ENCODE results near the gene SUMO4. TPM values are rescaled to one million over a fixed set of nuclear protein-coding genes. Genes with fewer than 3 reads are reported as not detected.

SUMO4 gene
- polyA plus RNA-seq, 3 donors, result 0.22 to 0.29 (median 0.27) TPM

DNA sequence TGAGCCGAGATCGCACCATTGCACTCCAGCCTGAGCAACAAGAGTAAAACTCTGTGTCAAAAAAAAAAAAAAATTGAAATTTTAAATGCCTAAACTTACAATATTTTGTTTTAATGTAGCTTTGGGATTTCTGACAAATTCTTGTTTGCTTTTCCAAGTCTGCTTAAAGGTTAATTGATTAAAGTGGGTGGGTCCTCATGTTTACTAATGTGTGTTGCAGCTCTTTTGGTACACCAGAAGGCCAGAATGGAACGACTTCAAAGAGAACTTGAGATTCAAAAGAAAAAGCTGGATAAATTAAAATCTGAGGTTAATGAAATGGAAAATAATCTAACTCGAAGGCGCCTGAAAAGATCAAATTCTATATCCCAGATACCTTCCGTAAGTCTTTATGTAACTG, 2.7 kb upstream of the SUMO4 start:
- Mint-ChIP-seq H3K9me3 (peaks cover 0 to 1% (median 0%) of the 10 kb centered on the region in 7 donors), H3K4me3 (no peak overlapping the region), H3K27ac (no peak overlapping the region), H3K27me3 (ENCODE audit: low read depth in 3 of 3) (no peaks in the 10 kb centered on the region), H3K36me3 (peaks cover 53 to 76% of the 10 kb centered on the region in 2 donors), H3K4me1 (peaks cover 4% of the 10 kb centered on the region)
- DNase-seq, result no peak
- H3K4me2 ChIP-seq (replicated peaks; ENCODE audit: extremely low read depth, low read length, poor library complexity, severe bottlenecking), result no peak overlapping the region
- H3K79me2 ChIP-seq (ENCODE audit: insufficient read depth, low read length), result peaks cover 43% of the 10 kb centered on the region
- no peak overlapping the region for H3K9ac ChIP-seq (ENCODE audit: insufficient read depth, low read length, poor library complexity, severe bottlenecking)
- no CpG with 5 or more reads among the region's 6 CpGs for WGBS (ENCODE audit: insufficient coverage)
- H3K9me3 ChIP-seq (replicated peaks in 1 of 2; ENCODE audit: control insufficient read depth in 1 of 2, insufficient read depth in 1 of 2, low read length in 2 of 2), result no peaks in the 10 kb centered on the region
- no peak overlapping the region for H3K27ac ChIP-seq (ENCODE audit: low read depth in 1 of 2, low read length in 2 of 2)
- no peak overlapping the region for H2AFZ ChIP-seq (ENCODE audit: insufficient read depth, low read depth, low read length, poor library complexity, severe bottlenecking)
- no peaks in the 10 kb centered on the region for H3K27me3 ChIP-seq (ENCODE audit: control insufficient read depth in 2 of 2, insufficient read depth in 2 of 2, low read length in 2 of 2)
- intact Hi-C loops (cut with micrococcal nuclease), result no loop called here
- no peaks in the 10 kb centered on the region for H3K4me1 ChIP-seq (ENCODE audit: control insufficient read depth in 1 of 2, insufficient read depth in 2 of 2, low read length in 2 of 2)
- H3K4me3 ChIP-seq (replicated peaks in 1 of 3; ENCODE audit: low read depth in 2 of 3, low read length in 3 of 3), result no peak overlapping the region
- peaks cover 56 to 87% of the 10 kb centered on the region in 2 donors for H3K36me3 ChIP-seq (replicated peaks in 1 of 2; ENCODE audit: control insufficient read depth in 1 of 2, insufficient read depth in 2 of 2, low read length in 2 of 2)
- H4K20me1 ChIP-seq (ENCODE audit: insufficient read depth, low read length), result peaks cover 60% of the 10 kb centered on the region
- TF ChIP-seq, protein P1, sequence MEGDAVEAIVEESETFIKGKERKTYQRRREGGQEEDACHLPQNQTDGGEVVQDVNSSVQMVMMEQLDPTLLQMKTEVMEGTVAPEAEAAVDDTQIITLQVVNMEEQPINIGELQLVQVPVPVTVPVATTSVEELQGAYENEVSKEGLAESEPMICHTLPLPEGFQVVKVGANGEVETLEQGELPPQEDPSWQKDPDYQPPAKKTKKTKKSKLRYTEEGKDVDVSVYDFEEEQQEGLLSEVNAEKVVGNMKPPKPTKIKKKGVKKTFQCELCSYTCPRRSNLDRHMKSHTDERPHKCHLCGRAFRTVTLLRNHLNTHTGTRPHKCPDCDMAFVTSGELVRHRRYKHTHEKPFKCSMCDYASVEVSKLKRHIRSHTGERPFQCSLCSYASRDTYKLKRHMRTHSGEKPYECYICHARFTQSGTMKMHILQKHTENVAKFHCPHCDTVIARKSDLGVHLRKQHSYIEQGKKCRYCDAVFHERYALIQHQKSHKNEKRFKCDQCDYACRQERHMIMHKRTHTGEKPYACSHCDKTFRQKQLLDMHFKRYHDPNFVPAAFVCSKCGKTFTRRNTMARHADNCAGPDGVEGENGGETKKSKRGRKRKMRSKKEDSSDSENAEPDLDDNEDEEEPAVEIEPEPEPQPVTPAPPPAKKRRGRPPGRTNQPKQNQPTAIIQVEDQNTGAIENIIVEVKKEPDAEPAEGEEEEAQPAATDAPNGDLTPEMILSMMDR (IDR thresholded peaks at IDR 0.05), result no peak

DNA sequence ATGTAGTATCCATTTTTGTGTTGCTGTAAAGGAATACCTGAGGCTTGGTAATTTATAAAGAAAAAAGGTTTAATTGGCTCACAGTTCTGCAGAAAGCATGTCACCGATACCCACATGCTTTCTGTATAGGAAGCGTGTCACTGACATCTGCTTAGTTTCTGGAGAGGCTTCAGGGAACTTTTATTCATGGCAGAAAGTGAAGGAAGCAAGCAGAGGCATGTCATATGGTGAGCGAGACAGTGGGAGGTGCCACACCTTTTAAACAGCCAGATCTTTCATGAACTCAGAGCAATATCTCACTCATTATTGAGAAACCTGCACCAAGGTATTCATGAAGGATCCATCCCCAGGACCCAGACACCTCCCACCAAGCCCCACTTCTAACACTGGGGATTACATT, 3.5 kb downstream of the SUMO4 start:
- peaks cover 22% of the 10 kb centered on the region for H3K4me1 Mint-ChIP-seq
- H3K27ac Mint-ChIP-seq, result peak overlapping the region in 3 of 7 donors; percentile 41 to 80 (median 59)
- H3K9me3 ChIP-seq (replicated peaks in 1 of 2; ENCODE audit: control insufficient read depth in 1 of 2, insufficient read depth in 1 of 2, low read length in 2 of 2), result no peaks in the 10 kb centered on the region
- peaks cover 26% of the 10 kb centered on the region for H4K20me1 ChIP-seq (ENCODE audit: insufficient read depth, low read length)
- peaks cover 0 to 1% (median 0%) of the 10 kb centered on the region in 7 donors for H3K9me3 Mint-ChIP-seq
- TF ChIP-seq, protein P1 (IDR thresholded peaks at IDR 0.05), result no peak
- H3K27me3 ChIP-seq (ENCODE audit: control insufficient read depth in 2 of 2, insufficient read depth in 2 of 2, low read length in 2 of 2), result no peaks in the 10 kb centered on the region
- peaks cover 12% of the 10 kb centered on the region for H3K79me2 ChIP-seq (ENCODE audit: insufficient read depth, low read length)
- peaks cover 10 to 16% of the 10 kb centered on the region in 2 donors for H3K4me1 ChIP-seq (ENCODE audit: control insufficient read depth in 1 of 2, insufficient read depth in 2 of 2, low read length in 2 of 2)
- H3K36me3 Mint-ChIP-seq, result peaks cover 55 to 70% of the 10 kb centered on the region in 2 donors
- no peak for DNase-seq
- peaks cover 0 to 2% (median 0%) of the 10 kb centered on the region in 3 donors for H3K27me3 Mint-ChIP-seq (ENCODE audit: low read depth in 3 of 3)
- WGBS (ENCODE audit: insufficient coverage), result 93% methylated on average over 3 of the region's 3 CpGs
- no peak overlapping the region for H3K4me2 ChIP-seq (replicated peaks; ENCODE audit: extremely low read depth, low read length, poor library complexity, severe bottlenecking)
- H2AFZ ChIP-seq (ENCODE audit: insufficient read depth, low read depth, low read length, poor library complexity, severe bottlenecking), result no peak overlapping the region
- H3K9ac ChIP-seq (ENCODE audit: insufficient read depth, low read length, poor library complexity, severe bottlenecking), result no peak overlapping the region
- H3K36me3 ChIP-seq (replicated peaks in 1 of 2; ENCODE audit: control insufficient read depth in 1 of 2, insufficient read depth in 2 of 2, low read length in 2 of 2), result peaks cover 43 to 80% of the 10 kb centered on the region in 2 donors
- H3K4me3 ChIP-seq (replicated peaks in 1 of 3; ENCODE audit: low read depth in 2 of 3, low read length in 3 of 3), result no peak overlapping the region
- H3K27ac ChIP-seq (ENCODE audit: low read depth in 1 of 2, low read length in 2 of 2), result no peak overlapping the region
- intact Hi-C loops (cut with micrococcal nuclease), result no loop called here
- H3K4me3 Mint-ChIP-seq, result no peak overlapping the region

Measured in CD14-positive monocyte (primary cell).